ENCODE data around the gene SLC38A7. TPM values are rescaled to one million over a fixed set of nuclear protein-coding genes. Genes with fewer than 3 reads are reported as not detected.
A peak's percentile ranks its signal among the peaks of the same experiment; 100 is the strongest.
"Not testable (repeated sequence)": the region's sequence is repeated elsewhere in the genome, so short reads cannot be mapped to it uniquely, and the experiment has no call there.

Gene SLC38A7
- total RNA-seq, 1 donor from 2014 or later: 38.0 TPM

- peak; percentile 60 for DNase-seq (ENCODE audit: low read depth)
These were observed 46.2 kb downstream of the SLC38A7 start for GRCh38 chr16:58638148-58639036.

GRCh38 chr16:58637021-58637420 is 47.5 kb downstream of the SLC38A7 start:
- not testable (repeated sequence) for DNase-seq (ENCODE audit: low read depth); H3K27me3 ChIP-seq (ENCODE audit: control insufficient read depth, insufficient read depth, low read length); H3K36me3 ChIP-seq (ENCODE audit: control insufficient read depth, insufficient read depth, low read length); H3K4me3 ChIP-seq (ENCODE audit: low read depth, low read length)

More at GRCh38 chr16:58638148-58639036, 46.2 kb downstream of the SLC38A7 start:
- Histone ChIP-seq H3K4me3 (ENCODE audit: low read depth, low read length) (no peak overlapping the region), H3K27me3 (ENCODE audit: control insufficient read depth, insufficient read depth, low read length) (no peaks in the 10 kb centered on the region), H3K36me3 (ENCODE audit: control insufficient read depth, insufficient read depth, low read length) (no peaks in the 10 kb centered on the region)
- TF ChIP-seq, protein P1, sequence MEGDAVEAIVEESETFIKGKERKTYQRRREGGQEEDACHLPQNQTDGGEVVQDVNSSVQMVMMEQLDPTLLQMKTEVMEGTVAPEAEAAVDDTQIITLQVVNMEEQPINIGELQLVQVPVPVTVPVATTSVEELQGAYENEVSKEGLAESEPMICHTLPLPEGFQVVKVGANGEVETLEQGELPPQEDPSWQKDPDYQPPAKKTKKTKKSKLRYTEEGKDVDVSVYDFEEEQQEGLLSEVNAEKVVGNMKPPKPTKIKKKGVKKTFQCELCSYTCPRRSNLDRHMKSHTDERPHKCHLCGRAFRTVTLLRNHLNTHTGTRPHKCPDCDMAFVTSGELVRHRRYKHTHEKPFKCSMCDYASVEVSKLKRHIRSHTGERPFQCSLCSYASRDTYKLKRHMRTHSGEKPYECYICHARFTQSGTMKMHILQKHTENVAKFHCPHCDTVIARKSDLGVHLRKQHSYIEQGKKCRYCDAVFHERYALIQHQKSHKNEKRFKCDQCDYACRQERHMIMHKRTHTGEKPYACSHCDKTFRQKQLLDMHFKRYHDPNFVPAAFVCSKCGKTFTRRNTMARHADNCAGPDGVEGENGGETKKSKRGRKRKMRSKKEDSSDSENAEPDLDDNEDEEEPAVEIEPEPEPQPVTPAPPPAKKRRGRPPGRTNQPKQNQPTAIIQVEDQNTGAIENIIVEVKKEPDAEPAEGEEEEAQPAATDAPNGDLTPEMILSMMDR (IDR thresholded peaks at IDR 0.05; ENCODE audit: insufficient read depth, low read length, poor library complexity, severe bottlenecking): peak; percentile 52

DNA sequence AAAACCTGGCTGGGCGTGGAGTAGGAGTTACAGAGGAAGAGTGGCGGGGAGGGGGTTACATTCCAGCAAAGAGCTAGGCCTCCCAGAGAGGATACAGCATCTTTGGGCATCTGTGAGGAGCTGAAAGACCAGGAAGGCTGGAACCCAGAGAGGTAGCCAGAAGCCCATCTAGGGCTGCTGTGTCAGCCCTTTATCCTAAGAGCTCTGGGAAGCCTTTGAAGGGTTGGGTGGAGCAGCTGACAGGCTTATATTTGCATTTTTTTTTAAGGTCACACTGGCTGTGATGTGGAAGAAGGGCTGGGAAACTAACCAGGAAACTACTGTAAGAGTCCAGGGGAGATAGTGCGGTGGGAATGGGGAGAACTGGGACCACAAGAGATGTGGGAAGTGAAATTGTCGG is 48.1 kb downstream of the SLC38A7 start:
- DNase-seq (ENCODE audit: low read depth): no peak
- H3K36me3 ChIP-seq (ENCODE audit: control insufficient read depth, insufficient read depth, low read length): no peaks in the 10 kb centered on the region
- TF ChIP-seq, protein P1 (IDR thresholded peaks at IDR 0.05; ENCODE audit: insufficient read depth, low read length, poor library complexity, severe bottlenecking): no peak
- no peaks in the 10 kb centered on the region for H3K27me3 ChIP-seq (ENCODE audit: control insufficient read depth, insufficient read depth, low read length)
- no peak overlapping the region for H3K4me3 ChIP-seq (ENCODE audit: low read depth, low read length)

DNA sequence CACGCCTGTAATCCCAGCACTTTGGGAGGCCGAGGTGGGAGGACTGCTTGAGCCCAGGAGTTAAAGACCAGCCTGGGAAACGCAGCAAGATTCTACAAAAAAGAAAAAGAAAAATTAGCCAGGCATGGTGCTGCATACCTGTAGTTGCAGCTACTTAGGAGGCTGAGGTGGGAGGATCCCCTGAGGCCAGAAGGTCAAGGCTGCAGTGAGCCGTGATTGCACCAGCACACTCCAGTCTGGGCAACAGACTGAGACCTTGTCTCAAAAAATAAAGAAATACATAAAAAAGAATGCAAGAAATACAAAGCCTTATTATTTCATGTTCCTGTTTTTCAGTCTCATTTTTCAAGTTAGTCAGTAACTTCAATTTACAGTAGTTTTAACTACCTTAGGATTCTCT is 49.1 kb downstream of the SLC38A7 start:
- H3K36me3 ChIP-seq (ENCODE audit: control insufficient read depth, insufficient read depth, low read length): no peaks in the 10 kb centered on the region
- TF ChIP-seq, protein P1 (IDR thresholded peaks at IDR 0.05; ENCODE audit: insufficient read depth, low read length, poor library complexity, severe bottlenecking): no peak
- H3K4me3 ChIP-seq (ENCODE audit: low read depth, low read length): no peak overlapping the region
- no peaks in the 10 kb centered on the region for H3K27me3 ChIP-seq (ENCODE audit: control insufficient read depth, insufficient read depth, low read length)
- DNase-seq (ENCODE audit: low read depth): no peak

DNA sequence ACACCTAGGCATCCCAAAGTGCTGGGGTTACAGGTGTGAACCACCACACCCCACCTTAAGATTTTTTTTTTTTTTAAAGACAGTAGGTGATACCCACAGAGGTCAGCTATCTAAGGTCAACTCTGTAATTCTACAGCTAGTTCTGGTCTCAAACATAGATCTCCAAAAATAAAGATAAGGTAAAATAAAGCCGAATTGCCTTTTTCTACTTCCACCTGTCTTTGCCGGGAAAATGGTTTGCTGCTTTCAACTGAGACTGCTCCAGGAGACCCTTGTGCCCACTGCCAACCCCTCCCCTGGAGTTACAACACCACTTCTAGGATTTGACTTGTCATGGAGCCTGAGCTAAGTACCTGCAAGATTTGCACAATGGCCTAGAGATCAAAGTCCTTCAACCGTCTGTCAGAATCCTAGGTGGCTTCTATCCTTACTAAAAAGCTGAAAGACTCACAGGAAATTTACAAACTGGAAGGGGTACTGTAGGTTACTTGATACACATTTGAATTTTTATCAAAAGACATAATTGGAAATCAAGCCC is 50.2 kb downstream of the SLC38A7 start:
- H3K27me3 ChIP-seq (ENCODE audit: control insufficient read depth, insufficient read depth, low read length): no peaks in the 10 kb centered on the region
- no peak overlapping the region for H3K4me3 ChIP-seq (ENCODE audit: low read depth, low read length)
- TF ChIP-seq, protein P1 (IDR thresholded peaks at IDR 0.05; ENCODE audit: insufficient read depth, low read length, poor library complexity, severe bottlenecking): no peak
- no peaks in the 10 kb centered on the region for H3K36me3 ChIP-seq (ENCODE audit: control insufficient read depth, insufficient read depth, low read length)
- DNase-seq (ENCODE audit: low read depth): no peak

DNA sequence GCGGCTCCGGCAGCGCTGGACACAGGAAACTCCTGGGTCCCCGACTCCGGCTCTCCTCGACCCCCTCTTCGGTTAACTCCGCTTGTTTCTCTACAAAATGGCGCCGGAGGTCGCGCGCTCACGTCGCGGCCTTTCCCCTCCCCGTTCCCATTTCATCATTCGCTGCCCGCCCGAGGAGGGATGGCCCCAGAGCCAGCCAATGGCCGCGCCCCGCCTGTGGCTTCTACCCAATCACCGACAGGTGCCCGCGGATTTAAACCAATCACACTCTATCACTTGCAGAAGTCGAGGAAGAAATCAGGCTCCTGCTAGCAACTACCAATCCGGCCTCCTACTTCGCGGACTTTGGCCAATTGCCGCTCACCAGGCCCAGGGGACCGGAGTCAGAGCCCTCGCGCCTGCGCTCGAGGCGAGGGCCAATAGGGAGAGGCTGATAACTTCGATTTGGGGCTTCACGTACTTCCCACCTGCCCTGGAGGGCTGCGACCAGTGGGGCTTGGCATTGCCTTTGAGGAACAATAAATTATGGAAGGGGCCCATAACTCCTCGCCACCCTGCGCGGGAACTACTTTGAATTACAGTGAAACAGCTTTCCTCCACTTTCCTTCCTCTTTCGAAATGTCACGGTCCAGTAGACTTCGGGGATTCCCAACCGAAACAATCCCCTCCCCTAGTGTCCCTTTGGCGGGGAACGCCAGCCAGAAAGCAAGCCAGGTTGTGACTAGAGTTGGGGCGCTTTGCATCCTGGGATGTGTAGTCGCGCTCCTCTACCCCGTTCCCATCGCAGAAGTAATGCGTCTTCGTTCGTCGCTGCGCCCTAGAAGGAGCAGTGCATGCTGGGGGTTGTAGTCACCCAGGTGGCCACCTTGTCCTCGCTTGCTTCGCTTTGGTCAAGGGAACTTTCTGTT is 54.6 kb downstream of the SLC38A7 start, which contains the start of gene CNOT1:
TSS of gene CNOT1 (minus strand) at position 94 of the 908 bp plus-strand sequence. CDS start 30,489 bp downstream, outside the sequence.
- TF ChIP-seq, protein P1 (IDR thresholded peaks at IDR 0.05; ENCODE audit: insufficient read depth, low read length, poor library complexity, severe bottlenecking): no peak
- H3K36me3 ChIP-seq (ENCODE audit: control insufficient read depth, insufficient read depth, low read length): no peaks in the 10 kb centered on the region
- peak; percentile 98 for DNase-seq (ENCODE audit: low read depth)

More for the DNA sequence above, 54.6 kb downstream of the SLC38A7 start, which contains the start of gene CNOT1:
- peak within 1 kb of the TSS; percentile 68 for H3K4me3 ChIP-seq (ENCODE audit: low read depth, low read length)
- no peaks in the 10 kb centered on the region for H3K27me3 ChIP-seq (ENCODE audit: control insufficient read depth, insufficient read depth, low read length)

All from kidney epithelial cell (primary cell).